Pulmonary artery endothelial cell (primary cell): ENCODE data around the gene INTS13. TPM values are rescaled to one million over a fixed set of nuclear protein-coding genes. Genes with fewer than 3 reads are reported as not detected.
A peak's percentile ranks its signal among the peaks of the same experiment; 100 is the strongest.
"Not testable (repeated sequence)": the region's sequence is repeated elsewhere in the genome, so short reads cannot be mapped to it uniquely, and the experiment has no call there.

Experiments
- DNase-seq: peaks from one replicate; pipeline ENCODE4 v3.0.0-alpha.2; 2011; ENCODE audit warnings: low read depth, low spot score
- total RNA-seq: library from RNA; depleted of rRNA; stranded (reverse); fragments of >200 nt; gene quantifications from 2 replicates; pipeline ENCODE4 v1.2.3, GENCODE V29; 2014

Gene INTS13, protein sequence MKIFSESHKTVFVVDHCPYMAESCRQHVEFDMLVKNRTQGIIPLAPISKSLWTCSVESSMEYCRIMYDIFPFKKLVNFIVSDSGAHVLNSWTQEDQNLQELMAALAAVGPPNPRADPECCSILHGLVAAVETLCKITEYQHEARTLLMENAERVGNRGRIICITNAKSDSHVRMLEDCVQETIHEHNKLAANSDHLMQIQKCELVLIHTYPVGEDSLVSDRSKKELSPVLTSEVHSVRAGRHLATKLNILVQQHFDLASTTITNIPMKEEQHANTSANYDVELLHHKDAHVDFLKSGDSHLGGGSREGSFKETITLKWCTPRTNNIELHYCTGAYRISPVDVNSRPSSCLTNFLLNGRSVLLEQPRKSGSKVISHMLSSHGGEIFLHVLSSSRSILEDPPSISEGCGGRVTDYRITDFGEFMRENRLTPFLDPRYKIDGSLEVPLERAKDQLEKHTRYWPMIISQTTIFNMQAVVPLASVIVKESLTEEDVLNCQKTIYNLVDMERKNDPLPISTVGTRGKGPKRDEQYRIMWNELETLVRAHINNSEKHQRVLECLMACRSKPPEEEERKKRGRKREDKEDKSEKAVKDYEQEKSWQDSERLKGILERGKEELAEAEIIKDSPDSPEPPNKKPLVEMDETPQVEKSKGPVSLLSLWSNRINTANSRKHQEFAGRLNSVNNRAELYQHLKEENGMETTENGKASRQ
- 40.4 and 55.3 TPM in 2 replicates for total RNA-seq

DNA sequence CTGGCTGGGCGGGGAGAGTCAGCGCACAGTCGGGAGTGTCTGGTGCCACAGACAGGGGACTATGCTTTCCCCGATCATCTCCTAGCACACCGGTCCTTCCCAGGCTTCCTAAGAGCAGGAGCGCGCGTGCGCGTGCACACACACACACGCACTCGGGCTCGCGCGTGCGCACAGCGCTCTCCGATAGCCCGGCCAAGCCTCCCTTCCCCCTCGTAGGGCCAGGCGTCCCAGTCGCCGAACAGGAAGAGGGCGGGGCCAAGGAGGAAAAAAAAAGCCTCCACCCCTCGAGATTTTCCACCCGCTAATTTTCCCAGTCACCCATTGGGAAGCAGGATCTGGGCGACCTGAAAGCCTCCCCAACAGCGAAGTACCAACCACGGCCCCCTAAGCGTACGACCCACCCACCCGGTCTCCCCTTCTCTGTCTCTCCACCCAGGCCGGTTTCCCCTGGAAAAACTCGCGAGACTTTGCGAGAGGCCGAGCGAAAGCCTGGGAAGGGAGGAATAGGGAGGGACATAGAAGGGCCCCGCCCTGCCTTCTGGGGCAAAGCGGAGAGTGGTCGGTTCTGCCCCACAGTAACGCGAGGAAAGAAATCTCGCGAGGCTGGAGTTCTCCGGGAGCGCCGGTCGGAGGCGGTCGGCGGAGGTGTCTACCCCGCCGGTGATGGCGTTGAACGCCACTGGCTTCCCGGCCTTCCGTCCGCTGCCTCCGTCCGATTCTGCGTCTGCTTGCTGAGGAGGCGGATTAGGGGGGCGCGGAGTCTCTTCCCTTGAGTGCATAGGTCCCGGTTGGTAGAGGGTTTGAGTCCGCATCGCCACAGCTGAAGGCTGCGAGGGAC lies at the start of gene INTS13, which contains the start of gene FGFR1OP2:
Gene INTS13 (minus strand): TSS at position 119 of the 838 bp plus-strand sequence. CDS start 1,178 bp downstream, outside the sequence.
Gene FGFR1OP2 (plus strand): TSS at position 608 of the 838 bp plus-strand sequence. CDS start 15,689 bp downstream, outside the sequence.
- peak; percentile 94 for DNase-seq

DNA sequence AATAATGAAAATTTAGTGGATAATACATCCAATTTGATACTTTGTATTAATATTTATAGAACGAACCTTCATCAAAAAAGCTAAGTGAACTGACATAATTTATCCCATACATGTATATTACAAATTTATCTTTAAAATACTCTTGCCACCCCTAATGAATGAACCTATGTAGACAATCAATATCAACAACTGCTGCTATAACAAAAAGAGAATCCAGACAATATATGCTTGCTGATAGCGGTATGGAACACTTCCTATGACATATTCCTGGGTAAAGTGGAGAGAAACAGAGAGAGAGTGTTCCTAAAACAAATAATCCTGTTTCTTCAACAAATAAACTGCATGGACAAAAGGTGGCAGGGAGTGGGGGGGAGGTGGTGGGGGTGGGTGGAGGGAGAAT lies 45.1 kb upstream of the INTS13 start:
- DNase-seq = no peak

DNA sequence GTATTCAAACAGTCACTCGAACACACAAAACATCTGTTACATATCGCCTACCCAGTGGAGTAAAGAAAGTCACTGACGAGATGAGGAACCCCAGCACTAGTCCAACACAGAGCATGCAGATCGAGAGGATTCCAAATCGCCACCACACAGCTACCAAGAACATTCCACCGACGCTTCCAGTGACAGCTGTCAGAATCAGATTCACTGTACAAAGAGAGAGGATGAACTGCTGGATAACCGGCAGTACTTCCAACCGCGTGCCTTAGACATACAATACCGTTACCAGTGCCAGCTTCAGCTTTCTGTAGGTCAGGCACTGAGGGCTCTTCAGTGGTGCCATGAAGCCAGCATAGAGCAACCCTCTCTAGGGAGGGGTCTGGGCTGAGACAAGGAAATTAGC lies 42.0 kb upstream of the INTS13 start:
- no peak for DNase-seq

DNA sequence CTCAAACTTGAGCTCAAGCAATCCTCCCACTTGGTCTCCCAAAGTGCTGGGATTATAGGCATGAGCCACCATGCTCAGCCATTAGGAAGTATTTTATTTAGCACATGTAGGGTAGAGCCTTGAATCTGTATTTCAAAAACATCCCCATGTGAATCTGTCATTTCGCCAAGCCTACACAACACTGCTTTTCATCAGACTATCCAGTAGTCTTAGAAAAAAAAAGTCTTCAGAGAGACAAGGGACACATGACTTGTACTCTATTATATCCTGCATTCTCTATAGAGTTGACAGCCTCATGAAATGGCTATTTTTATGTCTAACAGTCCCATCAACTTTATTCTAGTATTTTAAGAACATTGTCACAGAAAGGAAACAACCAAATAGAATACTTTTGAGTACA lies 41.0 kb upstream of the INTS13 start:
- no peak for DNase-seq

DNA sequence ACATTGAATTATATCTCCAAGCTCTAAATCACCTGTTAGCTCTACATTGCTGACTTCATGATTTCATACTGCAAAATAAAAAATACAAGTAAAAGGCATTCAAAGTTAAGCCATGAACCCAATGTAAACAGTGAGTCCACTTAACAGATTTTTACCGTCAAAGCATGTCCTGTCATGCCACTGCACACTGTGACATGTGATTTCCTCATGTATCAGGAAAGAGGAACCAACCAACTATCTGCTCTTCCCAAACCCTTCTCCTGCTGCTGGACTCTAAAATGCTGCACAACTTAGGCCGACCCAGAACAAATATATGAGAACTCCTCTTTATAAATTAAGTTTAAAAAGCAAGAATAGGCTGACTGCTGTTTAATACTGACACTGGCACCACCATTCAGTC lies 38.9 kb upstream of the INTS13 start:
- no peak for DNase-seq

DNA sequence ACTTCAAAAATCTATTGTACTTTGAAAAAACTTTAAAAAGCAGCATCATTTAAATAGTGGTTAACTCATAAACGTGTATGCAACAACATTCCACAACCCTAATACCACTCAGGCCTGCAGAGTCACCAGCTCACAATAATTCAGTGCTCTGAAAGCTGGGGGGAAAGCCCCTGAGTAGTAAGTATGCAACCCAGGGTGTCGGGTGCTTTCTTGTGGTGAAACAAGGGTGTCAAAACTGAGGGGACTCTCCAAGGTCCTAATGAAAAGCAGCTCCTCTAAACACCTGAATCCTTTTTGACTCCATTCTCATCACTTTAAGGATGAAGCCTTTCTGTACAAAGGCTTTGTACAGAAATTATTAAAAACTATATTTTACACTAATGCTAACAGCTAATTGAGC lies 34.2 kb upstream of the INTS13 start:
- DNase-seq = no peak

DNA sequence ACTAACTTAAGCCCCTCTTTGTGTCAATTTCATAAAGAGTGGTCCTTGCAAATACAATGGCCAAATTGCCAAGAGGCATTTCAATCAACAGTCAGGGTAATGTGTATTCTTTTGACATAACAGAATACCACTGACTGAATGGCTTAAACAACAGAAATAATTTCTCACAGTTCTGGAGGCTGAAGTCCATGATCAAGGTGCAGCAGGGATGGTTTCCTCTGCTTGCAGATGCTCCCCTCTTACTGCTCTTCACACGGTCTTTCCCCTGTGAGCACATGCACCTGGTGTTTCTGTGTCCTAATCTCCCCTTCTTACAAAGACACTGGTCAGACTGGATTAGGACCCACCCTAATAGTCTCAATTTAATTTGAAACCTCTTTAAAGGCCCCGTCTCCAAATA lies 32.4 kb upstream of the INTS13 start:
- DNase-seq = no peak

DNA sequence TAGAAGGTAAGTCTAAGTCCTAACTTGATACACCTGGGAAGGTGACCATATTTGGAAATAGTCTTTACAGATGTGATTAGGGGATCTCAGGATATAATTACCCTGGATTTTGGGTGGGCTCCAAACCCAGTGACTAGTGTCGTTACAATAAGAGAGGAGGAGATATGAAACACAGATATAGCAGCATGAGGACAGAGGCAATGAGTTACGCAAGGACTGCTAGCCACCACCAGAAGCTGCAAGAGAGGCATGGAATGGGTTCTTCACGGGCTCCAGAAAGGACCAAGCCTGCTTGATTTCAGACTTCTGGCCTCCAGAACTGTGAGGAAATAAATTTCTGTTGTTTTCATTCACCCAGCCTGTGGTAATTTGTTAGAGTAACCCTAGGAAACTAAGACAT lies 29.1 kb upstream of the INTS13 start:
- no peak for DNase-seq

DNA sequence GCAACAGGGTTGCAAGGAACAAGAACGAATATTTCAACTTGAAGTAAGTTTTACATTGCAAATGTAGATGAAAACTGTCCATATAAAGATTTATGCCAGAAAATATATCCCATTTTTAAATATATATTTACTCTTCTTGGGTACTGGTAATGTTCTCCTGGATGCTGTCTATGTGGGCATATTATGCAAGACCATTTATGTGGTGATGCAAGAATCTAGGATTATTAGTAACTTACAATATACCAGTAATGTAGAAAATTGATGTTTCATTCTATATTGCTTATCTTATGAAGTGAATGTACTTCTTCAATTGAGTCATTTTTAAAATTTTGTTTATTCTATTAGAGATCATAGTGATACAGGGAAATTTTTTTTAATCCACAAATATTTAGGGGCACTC lies 25.6 kb upstream of the INTS13 start:
- DNase-seq = no peak

DNA sequence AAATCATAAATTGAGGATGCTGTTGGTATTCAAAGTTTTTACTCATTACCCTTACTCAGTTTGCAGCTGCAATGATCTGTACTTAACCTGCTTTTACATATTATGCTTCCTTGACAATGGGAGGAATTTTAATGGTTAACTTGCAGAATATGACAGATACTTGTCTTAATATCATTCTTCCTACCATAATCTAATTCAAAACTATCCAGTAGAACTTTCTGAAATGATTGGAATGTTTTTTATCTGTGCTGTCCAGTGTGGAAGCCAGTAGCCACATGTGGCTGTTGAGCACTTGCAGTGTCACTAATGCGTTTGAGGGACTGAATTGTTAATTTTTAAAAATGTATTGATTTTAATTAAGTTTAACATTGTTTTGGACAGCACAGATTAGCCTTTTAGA lies 24.0 kb upstream of the INTS13 start:
- DNase-seq = no peak

DNA sequence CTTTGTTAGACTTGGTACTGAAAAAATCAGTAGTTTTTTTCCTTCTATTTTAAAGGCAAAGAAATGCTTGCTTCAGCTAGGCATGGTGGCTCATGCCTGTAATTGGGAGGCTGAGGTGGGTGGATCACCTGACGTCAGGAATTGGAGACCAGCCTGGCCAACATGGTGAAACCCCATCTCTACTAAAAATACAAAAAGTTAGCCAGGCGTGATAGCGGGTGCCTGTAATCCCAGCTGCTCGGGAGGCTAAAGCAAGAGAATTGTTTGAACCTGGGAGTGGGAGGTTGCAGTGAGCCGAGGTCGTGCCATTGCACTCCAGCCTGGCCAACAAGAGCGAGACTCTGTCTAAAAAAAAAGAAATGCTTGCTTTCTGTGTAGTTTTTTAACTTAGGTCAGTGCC lies 23.6 kb upstream of the INTS13 start:
- DNase-seq = not testable (repeated sequence)

DNA sequence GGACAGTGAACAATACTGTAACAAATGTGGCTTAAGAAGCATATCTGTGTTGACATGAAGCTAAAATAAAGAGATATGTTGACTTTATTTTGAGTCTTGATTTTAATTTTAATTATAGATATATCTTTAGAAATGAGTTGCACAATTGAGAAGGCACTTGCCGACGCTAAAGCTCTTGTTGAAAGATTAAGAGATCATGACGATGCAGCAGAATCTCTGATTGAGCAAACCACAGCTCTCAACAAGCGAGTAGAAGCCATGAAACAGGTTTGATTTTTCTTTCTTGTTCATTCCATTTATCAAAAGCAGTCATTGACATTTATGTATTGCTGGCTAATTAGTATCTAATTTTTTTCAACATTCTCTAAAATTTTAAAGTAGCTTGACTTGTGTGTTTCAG lies 16.2 kb upstream of the INTS13 start:
- no peak for DNase-seq

DNA sequence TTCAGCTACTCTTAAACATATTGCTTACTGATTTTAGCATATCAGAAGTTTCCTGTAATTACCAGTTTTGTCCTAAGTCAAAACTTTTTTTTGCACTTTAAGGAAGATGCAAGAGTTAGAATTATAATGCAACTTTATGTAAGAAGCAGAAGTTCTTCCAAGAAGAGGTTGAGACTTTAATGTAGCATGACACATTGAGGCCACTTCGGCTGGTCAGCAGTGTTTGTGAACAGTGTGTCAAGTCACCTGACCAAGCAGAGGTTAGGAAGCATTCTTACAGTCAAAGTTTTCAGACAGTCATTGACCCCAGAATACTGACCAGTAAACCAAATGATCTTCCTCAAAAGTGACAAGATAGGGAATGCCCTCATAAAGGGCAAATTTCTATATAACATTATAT lies 15.7 kb upstream of the INTS13 start:
- no peak for DNase-seq

DNA sequence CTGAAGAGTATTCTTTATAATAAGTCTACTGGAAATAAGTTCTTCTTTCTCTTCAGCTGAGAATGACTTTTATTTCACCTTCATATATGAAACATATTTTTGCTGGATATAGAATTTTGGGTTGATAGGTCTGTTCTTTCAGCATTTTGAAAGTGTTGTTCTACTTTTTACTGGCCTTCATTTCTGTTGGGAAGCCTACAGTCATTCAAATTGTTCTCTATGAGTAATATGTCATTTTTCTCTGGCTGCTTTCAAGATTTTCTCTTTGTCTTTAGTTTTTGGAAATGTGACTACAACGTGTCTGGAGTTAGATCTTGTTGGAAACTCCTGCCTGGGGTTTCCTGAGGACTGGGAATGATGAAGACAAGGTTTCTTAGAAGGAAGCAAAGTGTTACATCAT lies 10.5 kb upstream of the INTS13 start:
- DNase-seq = no peak

DNA sequence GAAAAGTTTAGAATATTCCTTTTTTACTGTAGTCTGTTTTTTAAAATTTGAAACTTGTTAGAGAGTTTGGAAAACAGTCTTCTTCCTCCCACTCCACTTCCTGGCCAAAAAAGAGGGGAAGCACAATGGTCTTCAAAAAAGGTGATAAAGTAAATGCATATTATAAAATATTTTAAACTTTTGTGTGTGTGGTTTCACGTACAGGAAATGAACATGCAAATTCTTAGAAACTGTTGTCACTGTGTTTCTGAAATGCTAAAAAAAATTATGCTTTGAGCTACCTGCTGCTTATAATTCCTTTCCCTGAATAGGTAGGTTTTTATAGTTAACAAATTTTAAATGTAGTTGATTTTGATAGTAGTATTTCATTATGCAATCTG lies 3.4 kb upstream of the INTS13 start:
- DNase-seq = no peak

DNA sequence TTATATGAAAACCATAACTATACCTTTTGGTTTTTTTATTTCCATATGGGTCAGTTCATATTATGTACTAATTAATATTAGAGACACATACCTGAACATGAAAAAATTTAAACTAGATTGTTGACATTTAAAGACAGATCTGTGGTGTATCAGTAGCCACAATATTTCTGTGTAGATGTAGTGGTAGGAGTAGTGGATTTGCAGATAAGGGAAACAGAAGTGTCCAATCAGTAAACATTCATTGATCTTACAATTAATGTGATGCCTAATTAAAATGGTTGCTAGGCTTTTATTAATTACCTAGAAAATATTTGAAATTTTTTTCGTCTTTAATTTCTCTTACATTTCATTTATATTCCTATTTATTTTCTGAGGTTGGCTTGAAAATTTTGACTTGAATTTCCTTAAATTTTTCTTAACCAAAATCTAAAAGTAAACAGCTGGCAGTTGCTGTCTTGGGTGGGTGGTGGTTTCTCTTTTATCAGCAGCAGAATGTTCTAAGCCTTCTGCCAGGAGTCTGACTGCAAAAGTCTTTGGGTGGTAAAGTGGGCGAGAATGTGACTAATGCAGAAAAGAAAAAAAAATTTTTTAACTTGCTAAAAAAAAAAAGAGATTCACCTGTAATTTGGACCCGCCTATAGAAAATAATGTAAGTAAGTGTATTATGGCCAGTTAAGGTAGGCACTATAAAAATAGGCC lies 2.9 kb upstream of the INTS13 start:
- DNase-seq = no peak

DNA sequence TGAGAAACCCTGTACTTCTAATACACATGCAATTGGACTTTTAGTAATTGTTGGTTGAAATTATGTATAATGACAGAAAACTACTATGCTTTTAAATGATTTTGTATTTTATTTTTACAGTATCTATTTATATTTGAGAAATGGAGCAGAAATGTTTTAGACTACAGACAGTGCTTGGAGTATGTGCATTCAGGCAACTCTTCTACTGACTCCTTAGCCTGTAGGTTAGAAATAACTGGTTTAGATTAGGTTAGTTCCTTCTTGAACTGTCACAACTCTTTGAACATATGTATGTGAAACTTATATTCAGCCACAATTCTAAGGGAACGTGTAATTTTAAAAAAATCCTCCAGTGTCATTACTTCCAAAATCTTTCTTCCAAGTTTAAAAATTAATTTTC lies 2.2 kb upstream of the INTS13 start:
- no peak for DNase-seq

DNA sequence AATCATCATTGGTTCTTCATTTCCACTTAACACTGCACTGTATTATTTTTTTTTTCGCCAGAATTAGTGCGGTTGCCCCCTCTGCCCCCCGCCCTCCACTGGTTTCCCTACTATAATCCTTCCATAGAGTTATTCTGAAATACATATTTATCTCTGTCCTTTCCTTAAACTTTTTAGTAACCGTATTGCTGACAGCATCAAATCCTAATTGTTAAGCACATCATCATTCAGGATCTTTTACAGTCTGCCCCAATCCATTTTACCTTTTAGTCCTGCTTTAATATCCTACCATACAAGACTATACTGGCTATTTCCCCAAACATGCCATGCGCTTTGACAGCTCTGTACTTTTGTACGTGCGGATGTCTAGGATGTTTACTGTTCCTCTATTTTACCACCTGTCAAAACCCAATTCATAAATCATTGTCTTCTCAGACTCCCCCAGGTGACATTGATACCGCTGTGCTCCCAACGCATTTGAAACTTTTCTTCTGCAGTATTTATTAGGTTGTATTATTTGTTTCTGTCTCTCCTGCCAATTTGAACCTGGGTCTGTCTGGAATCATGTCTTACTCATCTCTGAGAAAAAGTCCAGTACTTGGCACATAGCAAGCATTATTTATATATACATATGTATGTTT lies 1.5 kb upstream of the INTS13 start:
- DNase-seq = no peak

DNA sequence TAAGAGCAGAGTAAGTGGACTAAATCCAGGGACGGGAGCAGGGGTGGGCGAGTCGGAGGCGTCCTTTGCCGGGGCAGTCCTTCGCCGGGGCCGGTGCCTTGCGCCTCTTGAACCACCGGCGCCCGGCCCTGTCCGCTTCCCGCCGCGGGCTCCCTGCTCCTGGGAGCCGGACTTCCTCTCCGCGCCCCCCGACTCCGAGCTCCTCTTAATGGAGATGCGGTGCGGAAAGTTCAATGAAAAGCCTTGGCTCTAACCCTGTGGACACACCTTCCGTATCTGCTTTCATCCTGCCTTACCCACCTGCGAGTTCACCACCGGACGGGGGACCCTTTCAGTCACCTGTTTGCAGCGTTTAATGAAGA lies 901 bp upstream of the INTS13 start:
- no peak for DNase-seq

DNA sequence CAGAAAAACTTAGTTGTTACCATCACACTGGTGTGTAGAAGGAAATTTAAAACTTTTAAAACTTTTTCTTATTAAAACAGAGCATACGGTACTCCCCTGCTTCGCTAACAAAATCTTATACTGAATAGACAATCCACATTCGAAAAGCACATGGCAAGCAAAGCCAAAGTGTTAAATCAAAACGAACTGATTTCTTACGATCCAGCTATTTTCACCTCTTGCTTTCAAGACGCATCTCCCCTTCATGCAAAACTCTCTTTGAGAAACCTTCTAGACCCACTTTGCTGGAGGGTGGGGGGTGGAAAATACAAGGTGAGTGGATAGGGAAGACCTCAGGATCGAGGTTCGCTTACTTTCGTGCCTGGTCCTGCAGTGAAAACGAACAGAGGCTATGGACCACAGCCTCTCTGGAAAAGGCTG lies 328 bp downstream of the INTS13 start:
- DNase-seq = no peak
